CD4-positive, alpha-beta T cell treated with Interferon gamma for 1 hour (primary cell): ENCODE data around the gene PCGF2.
A peak's percentile ranks its signal among the peaks of the same experiment; 100 is the strongest.
"Not testable (repeated sequence)": the region's sequence is repeated elsewhere in the genome, so short reads cannot be mapped to it uniquely, and the experiment has no call there.

Source experiments
- DNase-seq: peaks from one replicate; pipeline ENCODE4 v3.0.0-alpha.2; 2020

The PCGF2 gene

DNA sequence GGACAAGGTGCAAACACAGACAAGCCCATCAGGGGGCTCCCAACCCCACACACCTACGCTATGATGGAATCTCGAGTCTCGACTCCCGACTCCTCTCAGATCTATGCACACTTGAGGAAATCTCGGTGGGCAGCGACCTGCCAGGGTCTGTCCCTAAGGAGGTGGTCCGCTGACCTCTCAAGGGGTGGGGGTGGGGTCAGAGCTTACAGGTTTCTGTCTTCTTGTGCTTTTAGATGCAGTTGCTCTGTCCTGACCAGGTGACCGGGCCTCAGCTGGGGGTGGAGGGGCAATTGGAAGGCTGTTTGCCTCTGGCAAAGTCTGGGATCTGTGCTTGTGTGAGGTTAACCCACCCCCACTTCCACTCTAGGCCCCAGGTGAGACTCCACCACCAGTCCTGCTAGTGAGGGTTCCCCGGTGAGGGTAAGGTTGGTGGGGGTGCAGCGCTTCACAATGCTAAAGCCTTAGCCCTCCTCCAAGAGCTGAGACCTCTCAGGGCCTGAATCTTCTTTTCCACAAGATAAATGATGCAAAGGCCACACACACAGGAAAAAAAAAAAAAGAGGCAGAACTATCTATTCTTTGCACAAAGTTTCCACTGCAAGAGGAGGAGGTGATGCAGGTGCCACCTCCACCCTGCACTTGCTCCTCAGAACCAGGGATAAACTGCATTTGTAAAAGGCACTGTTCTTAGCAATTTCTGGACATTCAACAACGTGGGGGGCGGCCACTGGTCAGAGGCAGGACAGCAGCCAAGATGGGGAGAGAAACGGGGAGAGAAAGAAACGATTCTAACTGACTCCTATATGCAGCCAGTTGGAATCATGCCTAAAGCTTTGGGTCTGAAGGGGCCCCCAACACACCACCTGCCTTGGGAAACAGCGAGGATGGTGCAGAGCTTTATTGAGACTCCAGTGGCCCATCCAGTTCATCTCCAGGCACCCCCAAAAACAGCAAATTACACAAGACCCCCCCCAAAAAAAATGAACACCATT is 13.9 kb downstream of the PCGF2 start:
- no peak for DNase-seq

DNA sequence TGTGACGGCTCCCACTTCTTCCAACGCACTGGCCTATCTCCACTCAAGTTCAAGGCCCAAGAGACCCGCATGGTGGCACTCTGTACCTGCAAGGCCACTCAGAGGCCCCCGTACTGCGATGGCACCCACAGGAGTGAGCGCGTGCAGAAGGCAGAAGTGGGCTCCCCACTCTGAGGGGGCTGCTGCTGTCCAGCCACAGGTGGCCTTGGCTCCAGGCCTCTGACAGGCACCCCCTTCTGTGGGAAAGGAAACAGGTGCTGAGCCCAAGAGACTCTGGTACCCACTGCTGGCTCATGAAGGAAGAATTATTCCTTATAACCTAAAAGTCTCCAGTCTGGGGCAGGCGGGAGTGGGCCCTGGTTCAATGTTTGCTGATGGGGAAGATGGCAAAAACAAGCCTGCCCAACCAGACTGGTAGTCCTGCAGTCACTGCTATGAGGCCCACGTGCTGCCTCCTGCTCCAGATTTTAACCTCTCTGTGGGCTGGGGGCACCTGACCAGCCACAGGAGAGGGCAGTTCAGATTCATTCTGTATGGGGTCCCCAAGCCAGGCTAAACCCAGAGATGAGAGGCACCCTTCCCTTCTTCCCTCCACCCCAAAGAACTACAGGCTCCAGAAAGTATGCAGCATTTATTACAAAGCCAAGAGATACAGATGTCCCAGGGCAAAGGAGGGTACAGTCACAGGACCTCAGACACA is 14.7 kb downstream of the PCGF2 start:
- DNase-seq: no peak

DNA sequence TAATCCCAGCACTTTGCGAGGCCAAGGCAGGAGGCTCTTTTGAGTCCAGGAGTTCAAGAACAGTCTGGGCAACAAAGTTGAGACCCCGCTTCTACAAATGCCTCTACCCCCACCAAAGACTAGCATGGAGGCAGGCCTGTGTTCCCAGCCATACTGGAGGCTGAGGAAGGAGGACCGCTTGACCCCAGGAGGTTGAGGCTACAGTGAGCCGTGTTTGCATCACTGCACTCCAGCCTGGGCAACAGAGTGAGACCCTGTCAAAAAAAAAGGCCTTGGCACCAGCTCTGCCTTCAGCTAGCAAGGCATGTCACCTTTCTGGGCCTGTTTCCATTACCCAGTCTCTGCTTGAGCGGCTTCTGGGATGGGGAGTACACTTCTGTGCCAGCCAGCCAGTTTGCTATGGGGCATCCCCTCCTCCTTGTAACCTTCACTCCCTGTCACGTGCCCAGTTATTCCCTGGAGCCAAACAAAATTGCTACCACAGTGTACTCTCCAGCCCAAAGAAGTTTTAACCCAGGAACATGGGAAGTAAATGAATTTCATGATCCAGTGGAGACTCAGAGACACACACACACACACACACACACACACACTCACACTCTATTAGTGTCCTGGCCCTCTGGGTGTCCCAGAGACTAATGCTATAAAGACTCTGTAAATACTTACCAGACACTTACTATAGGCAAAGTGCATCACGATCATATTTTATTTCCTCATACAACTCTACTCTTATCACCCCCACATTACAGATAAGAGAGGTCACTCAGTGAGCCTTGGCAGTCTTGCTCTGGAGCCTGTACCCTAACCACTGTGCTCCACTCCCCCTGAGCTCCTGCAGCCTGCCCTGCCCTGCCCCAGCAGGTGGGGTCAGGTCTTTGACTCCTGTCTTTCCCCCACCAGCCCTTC is 15.5 kb downstream of the PCGF2 start:
- no peak for DNase-seq

DNA sequence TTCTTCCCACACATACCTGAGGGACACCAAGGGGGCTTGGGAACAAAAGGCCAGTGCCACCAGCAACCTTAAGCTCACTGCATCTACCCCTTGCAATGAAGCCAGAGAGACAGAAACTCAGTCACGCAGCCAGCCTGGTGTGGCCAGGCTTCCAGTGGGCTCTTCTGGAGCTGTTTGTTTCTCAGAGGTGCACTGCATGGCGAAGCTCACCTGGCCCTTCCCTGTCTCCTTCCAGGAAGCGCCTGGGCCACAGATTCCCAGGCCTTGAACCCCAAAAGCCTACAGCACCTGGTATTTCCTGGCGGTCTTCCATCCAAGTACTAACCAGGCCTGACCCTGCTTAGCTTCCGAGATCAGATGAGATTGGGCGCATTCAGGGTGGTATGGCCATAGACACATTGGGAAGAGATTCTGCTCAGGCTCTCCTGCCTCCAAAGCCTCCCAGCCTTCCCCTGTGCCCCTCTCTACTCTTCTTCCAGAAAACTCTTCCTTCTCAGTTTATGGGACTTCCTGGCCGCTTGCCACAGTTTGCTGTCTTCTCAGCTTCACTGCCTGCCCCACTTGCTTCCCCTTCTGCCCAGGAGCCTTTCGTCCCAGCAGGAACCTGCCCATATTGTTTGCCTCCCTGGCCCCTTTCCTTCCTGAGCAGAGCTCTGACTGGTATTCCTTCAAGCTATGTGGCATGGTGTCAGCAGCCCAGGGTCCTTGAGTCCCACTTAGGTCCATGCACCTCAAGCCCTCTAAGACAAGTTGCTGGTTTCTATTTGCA is 16.4 kb downstream of the PCGF2 start:
- DNase-seq: no peak

DNA sequence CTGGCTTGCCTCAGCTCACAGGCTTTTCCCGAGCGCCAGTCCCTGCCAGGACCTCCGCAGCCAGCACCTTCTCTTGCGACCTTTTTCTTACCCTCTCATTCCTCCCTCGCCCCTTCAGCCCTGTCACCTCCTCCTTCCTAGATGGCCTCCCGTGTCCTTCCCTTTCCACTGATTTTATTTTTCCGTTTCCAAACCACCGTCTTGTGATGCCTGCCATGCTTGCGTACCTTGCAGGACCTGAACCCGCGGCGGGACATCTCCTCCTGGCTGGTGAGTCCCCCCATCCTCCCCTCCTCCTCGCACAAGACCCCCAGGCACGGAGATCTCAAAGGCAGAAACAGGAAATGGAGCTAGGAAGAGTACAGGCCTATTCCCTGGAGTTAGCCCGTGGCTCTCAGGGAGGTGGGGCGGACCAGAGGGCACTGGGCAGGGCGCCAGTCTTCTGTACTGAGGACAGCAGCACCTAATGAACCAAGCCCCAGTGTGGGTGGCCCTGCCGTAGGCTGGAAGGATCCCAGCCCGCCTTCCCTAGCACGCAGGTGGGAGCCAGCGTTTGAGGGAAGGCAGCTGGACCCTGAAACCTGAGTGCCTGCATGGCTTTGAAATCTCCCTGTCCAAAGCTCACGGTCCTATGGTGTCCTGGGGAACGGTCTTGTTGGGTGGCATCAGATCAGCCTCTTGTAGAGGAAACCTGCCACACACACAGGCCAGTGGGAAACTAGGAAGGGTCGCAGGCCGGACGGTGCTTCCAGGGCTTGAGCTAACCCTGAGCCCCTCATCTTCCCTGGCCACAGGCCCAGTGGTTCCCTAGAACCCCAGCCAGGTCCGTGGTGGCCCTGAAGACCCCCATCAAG is 17.4 kb downstream of the PCGF2 start:
- DNase-seq: no peak

DNA sequence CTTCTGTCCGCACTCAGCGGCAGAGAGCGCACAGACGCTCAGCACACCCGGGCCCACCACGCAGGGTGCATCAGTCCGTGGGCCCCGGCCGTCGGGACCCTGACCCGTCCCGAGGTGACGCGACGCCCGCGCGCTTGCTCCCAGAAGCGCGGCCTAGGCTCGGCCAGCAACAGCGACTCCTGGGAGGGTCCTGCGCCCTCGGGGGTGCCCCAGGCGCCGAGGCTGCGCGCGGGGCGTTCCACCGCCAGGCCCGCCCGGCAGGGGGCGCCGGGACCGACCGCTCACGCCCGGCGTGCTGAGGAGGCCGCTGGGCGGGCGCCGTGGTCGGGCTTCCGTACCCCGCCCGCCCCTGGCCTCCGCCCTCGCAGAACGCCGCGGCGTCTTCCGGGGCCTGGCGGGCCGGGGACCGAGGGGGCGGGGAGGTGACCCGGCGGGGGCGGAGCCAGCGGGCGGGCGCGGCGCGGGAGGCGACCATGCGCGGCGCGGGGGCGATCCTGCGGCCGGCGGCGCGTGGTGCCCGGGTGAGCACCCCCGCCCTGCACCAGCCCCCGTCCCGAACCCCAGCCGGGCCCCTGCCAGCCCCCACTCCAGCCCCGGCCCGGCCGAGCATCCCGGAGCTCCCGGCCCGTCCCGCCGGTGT is 18.1 kb downstream of the PCGF2 start, which contains the start of gene CISD3:
TSS of gene CISD3 (plus strand) at position 456 of the 640 bp plus-strand sequence. CDS start at position 474, 18 bp downstream.
- peak; percentile 89 for DNase-seq

DNA sequence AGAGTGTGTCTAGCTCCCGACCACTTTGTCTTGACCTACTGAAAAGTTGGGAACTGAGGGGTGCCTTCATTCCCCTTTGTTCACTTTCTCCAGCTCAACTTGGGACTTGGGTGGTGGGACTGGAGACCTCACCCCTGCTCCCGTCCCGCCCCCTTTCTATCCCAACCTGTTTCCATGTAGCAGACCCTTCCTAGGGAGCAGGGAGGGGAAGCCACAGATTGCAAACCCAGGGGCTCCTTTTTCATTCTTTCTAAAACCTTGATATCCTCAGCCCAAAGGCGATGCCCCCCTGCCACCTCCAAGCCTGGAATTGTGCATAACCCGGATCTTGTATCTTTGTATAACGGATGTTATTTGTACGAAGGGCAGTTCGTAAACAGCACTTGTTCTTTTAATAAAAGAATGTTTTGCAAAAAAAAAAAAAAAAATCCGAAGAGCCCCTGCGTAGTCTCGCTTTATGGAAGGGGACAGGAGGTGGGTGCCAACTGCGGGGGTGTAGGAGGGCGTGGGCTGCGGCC is 18.7 kb downstream of the PCGF2 start:
- no peak for DNase-seq

DNA sequence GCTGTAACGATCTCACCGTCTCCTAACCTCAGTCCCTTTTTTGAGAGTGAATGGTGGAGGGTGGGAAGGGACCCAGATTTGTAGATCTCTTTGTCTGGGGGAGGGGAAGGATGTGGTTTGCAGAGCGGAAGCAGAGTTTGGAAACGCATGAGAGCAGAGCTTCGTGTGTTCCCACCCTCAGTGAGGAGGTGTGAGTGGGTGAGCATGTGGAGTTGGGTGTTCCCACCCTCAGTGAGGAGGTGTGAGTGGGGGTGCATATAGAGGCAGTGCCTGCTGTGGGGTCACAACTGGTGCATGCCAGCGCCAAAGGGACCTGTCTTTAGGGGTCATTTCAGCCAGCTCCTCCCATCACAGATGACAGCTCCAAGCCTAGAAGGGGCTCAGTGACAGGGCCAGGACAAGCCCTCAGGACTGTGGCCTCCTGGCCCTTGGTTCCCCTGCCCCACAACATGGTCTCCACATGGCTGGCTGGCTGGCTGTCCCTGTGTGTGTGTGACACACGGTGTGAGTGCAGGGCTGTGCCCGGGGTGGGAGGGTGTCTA is 19.8 kb downstream of the PCGF2 start:
- peak; percentile 79 for DNase-seq

DNA sequence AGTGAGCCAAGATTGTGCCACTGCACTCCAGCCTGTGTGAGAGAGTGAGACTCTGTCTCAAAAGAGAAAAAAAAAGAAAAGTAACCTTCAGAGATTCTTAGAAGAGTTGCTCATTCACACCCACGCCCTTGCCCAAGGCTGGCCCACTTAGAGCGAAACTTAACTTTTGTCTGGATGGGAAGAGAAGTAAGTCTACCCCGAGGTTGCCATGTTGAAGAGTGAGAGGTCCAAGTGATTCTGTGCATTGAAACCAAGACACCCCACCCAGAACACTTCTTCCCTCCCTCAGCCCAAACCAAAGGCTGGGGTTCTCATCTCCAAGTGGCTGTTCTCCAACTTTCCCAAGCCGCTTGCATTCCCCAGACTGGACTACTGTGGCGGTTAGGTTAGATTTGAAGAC is 20.4 kb downstream of the PCGF2 start:
- DNase-seq: peak; percentile 49

DNA sequence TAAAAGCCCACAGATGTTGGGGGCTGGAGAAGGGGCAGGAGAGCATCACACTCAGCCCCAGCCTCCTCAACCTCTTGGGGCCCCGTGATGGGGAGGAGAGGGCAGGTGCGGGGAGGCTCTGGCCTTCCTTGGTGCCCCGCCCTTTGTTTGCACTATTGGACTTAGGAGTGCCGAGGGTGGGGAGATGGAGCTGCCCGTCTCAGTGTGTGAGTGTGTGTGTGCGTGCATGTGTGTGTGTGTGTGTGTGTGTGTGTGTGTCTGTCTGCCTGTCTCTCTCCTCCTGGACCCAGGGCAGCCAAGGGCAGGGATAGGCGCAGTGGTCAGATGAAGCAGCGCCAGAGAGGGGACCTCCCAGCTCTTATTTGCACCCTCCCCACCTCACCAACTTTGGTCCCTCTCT is 22.0 kb downstream of the PCGF2 start:
- not testable (repeated sequence) for DNase-seq

DNA sequence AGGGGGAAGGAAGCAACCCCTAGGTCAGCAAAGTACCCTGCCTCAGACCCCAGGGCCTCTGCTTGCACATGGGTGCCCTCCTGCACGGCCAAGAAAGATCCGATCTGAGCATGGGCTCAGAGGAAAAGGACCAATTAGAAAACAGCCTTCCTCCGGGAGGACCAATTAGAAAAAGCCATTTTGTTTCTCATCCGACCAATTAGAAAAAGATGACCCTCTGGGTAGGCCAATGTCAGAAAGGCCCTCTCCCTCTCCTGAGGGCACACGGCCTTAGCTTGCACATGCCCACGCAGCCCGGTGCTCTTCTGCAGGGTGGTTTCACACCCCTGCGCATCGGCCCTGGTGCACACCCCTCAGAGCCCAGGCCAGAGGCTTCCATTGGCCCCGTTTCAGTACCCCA is 23.1 kb downstream of the PCGF2 start:
- no peak for DNase-seq

DNA sequence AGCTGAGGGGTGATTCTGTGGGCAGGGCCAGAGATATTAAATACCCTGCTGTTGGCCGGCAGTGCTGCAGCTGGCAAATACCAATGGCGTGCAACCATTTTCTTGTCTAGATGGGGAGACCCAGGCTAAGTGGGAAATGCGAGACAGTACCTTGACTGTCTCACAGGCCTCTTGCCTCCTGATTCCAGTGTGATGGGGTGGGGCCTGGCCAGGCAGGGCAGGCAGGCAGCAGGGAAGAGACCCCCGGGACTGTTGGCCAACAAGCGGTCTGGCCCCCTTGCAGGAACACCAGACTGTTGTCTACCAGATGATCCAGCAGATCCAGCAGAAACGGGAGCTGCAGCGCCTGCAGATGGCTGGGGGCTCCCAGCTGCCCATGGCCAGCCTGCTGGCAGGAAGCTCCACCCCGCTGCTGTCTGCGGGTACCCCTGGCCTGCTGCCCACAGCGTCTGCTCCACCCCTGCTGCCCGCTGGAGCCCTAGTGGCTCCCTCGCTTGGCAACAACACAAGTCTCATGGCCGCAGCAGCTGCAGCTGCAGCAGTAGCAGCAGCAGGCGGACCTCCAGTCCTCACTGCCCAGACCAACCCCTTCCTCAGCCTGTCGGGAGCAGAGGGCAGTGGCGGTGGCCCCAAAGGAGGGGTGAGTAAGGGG is 23.7 kb downstream of the PCGF2 start:
- no peak for DNase-seq

DNA sequence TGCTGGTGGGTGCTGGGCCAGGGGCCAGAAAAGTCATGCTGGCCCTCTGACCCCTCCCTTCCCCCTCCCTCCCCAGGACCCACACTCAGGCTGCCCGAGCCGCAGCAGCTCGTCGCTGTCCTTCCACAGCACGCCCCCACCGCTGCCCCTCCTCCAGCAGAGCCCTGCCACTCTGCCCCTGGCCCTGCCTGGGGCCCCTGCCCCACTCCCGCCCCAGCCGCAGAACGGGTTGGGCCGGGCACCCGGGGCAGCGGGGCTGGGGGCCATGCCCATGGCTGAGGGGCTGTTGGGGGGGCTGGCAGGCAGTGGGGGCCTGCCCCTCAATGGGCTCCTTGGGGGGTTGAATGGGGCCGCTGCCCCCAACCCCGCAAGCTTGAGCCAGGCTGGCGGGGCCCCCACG is 26.3 kb downstream of the PCGF2 start:
- DNase-seq: no peak

DNA sequence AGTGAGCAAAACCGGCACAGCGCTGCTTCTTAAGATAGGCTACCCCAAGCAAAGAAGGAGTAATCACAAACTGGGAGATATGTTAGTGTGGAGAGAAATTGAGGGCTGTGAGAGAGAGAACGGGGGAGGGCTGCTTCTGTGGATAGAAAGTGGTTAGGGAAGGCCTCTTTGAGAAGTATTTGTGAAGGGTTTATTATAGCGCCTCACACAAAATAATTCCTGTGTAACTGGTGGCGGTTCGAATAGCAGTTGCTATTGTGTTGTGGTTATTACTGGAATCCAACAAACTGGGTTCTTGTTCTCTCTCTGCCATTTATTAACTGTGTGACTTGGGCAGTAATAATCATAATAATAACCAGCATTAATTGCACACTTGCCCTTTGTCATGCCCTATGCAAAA is 27.2 kb downstream of the PCGF2 start:
- no peak for DNase-seq

DNA sequence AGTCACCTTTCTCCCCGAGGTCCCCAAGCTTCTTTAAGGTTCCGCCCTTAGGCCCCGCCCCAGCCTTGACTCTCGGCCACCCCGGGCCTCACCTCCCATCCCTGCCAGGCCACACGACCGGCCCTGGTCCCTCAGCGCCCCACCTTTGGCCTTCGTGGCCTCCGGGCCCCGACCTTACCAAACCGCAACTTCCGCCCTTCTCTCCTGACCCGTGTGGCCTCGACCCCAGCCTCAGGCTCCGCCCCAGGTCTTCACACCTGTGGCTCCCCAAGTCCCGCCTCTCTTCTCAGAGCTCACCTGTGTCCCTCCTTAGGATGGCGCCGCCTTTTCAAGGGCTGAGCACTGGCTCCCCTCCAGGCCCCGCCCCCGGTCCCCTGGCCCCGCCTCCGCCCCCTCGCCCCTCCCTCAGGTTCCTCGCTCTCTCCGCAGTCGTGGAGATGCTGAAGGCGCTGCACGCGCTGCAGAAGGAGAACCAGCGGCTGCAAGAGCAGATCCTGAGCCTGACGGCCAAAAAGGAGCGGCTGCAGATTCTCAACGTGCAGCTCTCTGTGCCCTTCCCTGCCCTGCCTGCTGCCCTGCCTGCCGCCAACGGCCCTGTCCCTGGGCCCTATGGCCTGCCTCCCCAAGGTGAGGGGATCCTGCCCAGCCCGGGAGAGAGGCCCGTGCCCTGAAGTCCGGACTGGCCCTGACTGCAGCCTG is 28.0 kb downstream of the PCGF2 start:
- no peak for DNase-seq

DNA sequence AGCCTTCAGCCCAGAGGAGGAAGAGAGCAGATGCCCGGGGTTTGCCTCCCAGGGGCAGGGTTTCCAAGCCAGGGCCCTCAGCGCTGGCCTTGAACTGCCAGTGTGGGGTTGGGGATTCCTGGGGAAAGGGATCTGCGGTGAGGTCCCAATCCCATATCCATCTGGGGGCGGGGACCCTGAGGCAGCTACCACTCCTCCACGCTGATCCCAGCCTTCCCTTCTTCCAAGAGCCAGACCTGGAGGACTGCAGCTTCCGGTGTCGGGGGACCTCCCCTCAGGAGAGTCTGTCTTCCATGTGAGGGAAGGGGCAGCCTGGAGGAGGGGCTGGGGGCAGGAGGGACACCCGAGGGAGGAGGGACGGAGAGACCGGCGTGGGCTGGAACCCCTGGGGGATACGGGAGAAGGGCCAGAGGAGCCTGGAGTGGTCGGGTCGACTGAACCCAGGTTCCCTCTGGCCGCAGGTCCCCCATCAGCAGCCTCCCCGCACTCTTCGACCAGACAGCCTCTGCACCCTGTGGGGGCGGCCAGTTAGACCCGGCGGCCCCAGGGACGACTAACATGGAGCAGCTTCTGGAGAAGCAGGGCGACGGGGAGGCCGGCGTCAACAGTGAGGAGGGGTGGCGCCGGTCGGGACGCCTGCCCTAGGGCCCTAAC is 28.7 kb downstream of the PCGF2 start:
- no peak for DNase-seq

DNA sequence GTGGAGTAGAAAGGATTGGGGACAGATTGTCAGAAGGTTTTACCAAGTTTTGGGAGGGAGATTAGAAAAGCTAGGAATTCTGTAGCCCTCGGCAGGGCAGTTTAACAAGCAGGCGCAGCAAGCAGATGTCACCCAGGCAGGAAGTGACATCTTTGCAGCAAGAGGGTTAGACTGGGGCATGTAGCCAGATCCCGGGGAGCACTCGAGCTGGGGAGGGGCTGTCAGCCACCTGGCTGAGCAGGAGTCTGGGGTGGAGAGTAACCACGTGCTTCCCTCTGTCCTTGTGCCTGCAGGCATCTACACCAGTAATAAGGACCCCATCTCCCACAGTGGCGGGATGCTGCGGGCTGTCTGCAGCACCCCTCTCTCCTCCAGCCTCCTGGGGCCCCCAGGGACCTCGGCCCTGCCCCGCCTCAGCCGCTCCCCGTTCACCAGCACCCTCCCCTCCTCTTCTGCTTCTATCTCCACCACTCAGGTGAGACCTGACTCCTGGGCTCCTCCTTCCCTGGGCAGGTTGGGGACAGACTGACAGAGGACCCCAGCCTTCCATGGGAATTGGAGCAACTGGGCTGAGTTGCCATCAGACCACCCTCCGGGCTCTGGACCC is 30.9 kb downstream of the PCGF2 start:
- DNase-seq: no peak
